Fibroblast of villous mesenchyme (primary cell): ENCODE measurements around the gene FMNL2. TPM values are rescaled to one million over a fixed set of nuclear protein-coding genes. Genes with fewer than 3 reads are reported as not detected.

Experiments used
- DNase-seq: peaks from one replicate; pipeline ENCODE4 v3.0.0-alpha.2; 2010; ENCODE audit warnings: low read depth
- H3K4me3 ChIP-seq: 2 replicates; pipeline ENCODE4 v1.5.1; 2011; ENCODE audit warnings: low read depth, mild to moderate bottlenecking, low read length
- CTCF ChIP-seq: IDR thresholded peaks from 2 replicates; pipeline ENCODE4 v1.5.1; 2012; ENCODE audit warnings: low read depth, mild to moderate bottlenecking, low read length; ENCODE audit not compliant: insufficient read depth
- total RNA-seq: library from RNA; depleted of rRNA; stranded (reverse); fragments of >200 nt; gene quantifications from 2 replicates; pipeline ENCODE4 v1.2.3, GENCODE V29; 2012

The FMNL2 gene
- total RNA-seq, 1 donor = 17.3 TPM

- no peak overlapping the region for H3K4me3 ChIP-seq
- DNase-seq = no peak
- TF ChIP-seq CTCF = no peak
Measured at GRCh38 chr2:152372438-152372984, 37.5 kb downstream of the FMNL2 start.

- TF ChIP-seq CTCF = no peak
- DNase-seq = no peak
- no peak overlapping the region for H3K4me3 ChIP-seq
Measured at GRCh38 chr2:152375174-152375573, 40.2 kb downstream of the FMNL2 start.

GRCh38 chr2:152376385-152376784 lies 41.4 kb downstream of the FMNL2 start:
- no peak for DNase-seq
- no peak for TF ChIP-seq CTCF
- H3K4me3 ChIP-seq = no peak overlapping the region

GRCh38 chr2:152376968-152377367 lies 42.0 kb downstream of the FMNL2 start:
- DNase-seq = no peak
- TF ChIP-seq CTCF = no peak
- H3K4me3 ChIP-seq = no peak overlapping the region

GRCh38 chr2:152379089-152379488 lies 44.1 kb downstream of the FMNL2 start:
- no peak for DNase-seq
- H3K4me3 ChIP-seq = no peak overlapping the region
- TF ChIP-seq CTCF = no peak

- no peak for TF ChIP-seq CTCF
- DNase-seq = no peak
- H3K4me3 ChIP-seq = no peak overlapping the region
Measured at GRCh38 chr2:152380261-152381055, 45.5 kb downstream of the FMNL2 start.
